ENCODE data around the gene CDYL. TPM values are rescaled to one million over a fixed set of nuclear protein-coding genes. Genes with fewer than 3 reads are reported as not detected.
"Not testable (repeated sequence)": the region's sequence is repeated elsewhere in the genome, so short reads cannot be mapped to it uniquely, and the experiment has no call there.

Gene CDYL
- total and polyA plus RNA-seq, 2 of the 4 experiments (the other 2 are of a cell fraction) = 14.2 to 92.1 TPM

DNA sequence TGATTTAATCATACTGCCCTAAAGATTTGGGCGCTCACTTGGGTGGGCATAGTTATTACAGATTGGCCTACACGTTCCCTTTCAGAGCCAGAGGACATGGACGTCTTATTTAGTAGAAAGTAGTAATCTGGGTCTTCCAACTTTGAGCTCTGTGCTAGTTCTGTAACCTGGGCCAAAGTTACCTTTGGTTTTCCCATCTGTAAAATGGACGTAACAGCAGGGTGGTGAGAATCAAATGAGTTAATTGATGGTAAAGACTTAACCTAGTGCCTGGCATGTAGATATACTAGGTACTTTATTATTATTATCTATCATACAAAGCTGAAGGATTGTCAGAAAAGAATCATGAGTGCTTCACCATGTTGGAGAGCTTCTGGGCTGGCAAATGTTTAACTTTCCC lies 74.8 kb downstream of the CDYL start:
- H2AFZ ChIP-seq (replicated peaks; ENCODE audit: low read length, poor library complexity) = no peak overlapping the region
- CTCF ChIA-PET = no interaction called here
- H3K79me1 ChIP-seq (ENCODE audit: low read depth in 1 of 2, low read length in 2 of 2) = peaks cover 53 to 79% of the 10 kb centered on the region in 2 experiments
- no peak overlapping the region for H3K27ac ChIP-seq (ENCODE audit: insufficient read depth, low read length)
- H3K4me2 ChIP-seq (ENCODE audit: low read depth, low read length) = no peak overlapping the region
- H3K4me1 ChIP-seq (ENCODE audit: control insufficient read depth, insufficient read depth, low read length) = no peaks in the 10 kb centered on the region; the same call in 1 of the 2 replicates
- no peak overlapping the region for H2BK120ac ChIP-seq (ENCODE audit: low read depth, low read length)
- H2BK20ac ChIP-seq (ENCODE audit: low read depth, low read length) = no peak overlapping the region
- 100% methylated on average over 2 of the region's 4 CpGs; no CpG with 5 or more reads in 1 of the 2 experiments for WGBS, 2 experiments (ENCODE audit: extremely low coverage in 2 of 2, insufficient read length in 1 of 2)
- no peak overlapping the region for H2BK5ac ChIP-seq (ENCODE audit: low read depth, low read length, poor library complexity, severe bottlenecking)
- H3K4ac ChIP-seq (ENCODE audit: low read depth, low read length) = no peak overlapping the region
- POLR2A ChIA-PET (ENCODE audit: unreplicated experiment) = no interaction called here
- no peak overlapping the region for H3K14ac ChIP-seq (replicated peaks; ENCODE audit: low read depth, low read length)
- in situ Hi-C loops (cut with MboI; ENCODE audit: low sequenced_read_pairs) = no loop called here
- no peak overlapping the region for H2AK5ac ChIP-seq (ENCODE audit: low read depth, low read length)
- H3K4me3 ChIP-seq (ENCODE audit: insufficient read depth, low read depth, low read length) = no peak overlapping the region
- TF ChIP-seq NFE2L2 (IDR thresholded peaks at IDR 0.05; ENCODE audit: low read depth, low read length) = no peak
- TF ChIP-seq CHD1 (IDR thresholded peaks at IDR 0.05; ENCODE audit: low read depth, low read length) = no peak
- TF ChIP-seq RAD21 (IDR thresholded peaks at IDR 0.05; ENCODE audit: low read length) = no peak
- no peak for TF ChIP-seq RFX5 (IDR thresholded peaks at IDR 0.05; ENCODE audit: low read depth, low read length)
- TF ChIP-seq, protein P1, sequence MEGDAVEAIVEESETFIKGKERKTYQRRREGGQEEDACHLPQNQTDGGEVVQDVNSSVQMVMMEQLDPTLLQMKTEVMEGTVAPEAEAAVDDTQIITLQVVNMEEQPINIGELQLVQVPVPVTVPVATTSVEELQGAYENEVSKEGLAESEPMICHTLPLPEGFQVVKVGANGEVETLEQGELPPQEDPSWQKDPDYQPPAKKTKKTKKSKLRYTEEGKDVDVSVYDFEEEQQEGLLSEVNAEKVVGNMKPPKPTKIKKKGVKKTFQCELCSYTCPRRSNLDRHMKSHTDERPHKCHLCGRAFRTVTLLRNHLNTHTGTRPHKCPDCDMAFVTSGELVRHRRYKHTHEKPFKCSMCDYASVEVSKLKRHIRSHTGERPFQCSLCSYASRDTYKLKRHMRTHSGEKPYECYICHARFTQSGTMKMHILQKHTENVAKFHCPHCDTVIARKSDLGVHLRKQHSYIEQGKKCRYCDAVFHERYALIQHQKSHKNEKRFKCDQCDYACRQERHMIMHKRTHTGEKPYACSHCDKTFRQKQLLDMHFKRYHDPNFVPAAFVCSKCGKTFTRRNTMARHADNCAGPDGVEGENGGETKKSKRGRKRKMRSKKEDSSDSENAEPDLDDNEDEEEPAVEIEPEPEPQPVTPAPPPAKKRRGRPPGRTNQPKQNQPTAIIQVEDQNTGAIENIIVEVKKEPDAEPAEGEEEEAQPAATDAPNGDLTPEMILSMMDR (conservative IDR thresholded peaks at IDR 0.05; ENCODE audit: low read depth, low read length) = no peak
- no peak for TF ChIP-seq CEBPB (IDR thresholded peaks at IDR 0.05; ENCODE audit: low read depth, low read length)
- 0 out of 2 replicates have a peak, but pooled peaks cover 2% of the 10 kb centered on the region for H3K36me3 ChIP-seq (ENCODE audit: control insufficient read depth, insufficient read depth, low read length)
- intact Hi-C loops (cut with micrococcal nuclease) = no loop called here
- H3K9me3 ChIP-seq (ENCODE audit: control insufficient read depth, insufficient read depth, low read length) = no peaks in the 10 kb centered on the region
- no peak overlapping the region for H4K8ac ChIP-seq (ENCODE audit: low read depth in 2 of 2, low read length in 2 of 2)
- no peak overlapping the region for H4K91ac ChIP-seq (ENCODE audit: insufficient read depth, low read depth, low read length)
- H3K23ac ChIP-seq (ENCODE audit: low read depth, low read length) = no peak overlapping the region
- H3K27me3 ChIP-seq (ENCODE audit: control insufficient read depth, insufficient read depth, low read length) = no peaks in the 10 kb centered on the region
- H3K9me1 ChIP-seq (ENCODE audit: insufficient read depth, low read length) = peaks cover 15% of the 10 kb centered on the region
- H4K5ac ChIP-seq (ENCODE audit: low read depth, low read length) = no peak overlapping the region
- no peak overlapping the region for H3K18ac ChIP-seq (ENCODE audit: low read depth, low read length)
- ATAC-seq (ENCODE audit: low read depth) = no peak
- no peak overlapping the region for H3K56ac ChIP-seq (ENCODE audit: extremely low read depth, insufficient read depth, low read length)
- no peak for DNase-seq
- H2BK15ac ChIP-seq (ENCODE audit: low read depth, low read length) = no peak overlapping the region
- peaks cover 81% of the 10 kb centered on the region for H4K20me1 ChIP-seq (ENCODE audit: insufficient read depth, low read length)
- H3K9ac ChIP-seq (ENCODE audit: low read depth, low read length) = no peak overlapping the region
- no peak overlapping the region for H2AK9ac ChIP-seq (replicated peaks; ENCODE audit: low read depth, low read length, poor library complexity)
- dilution Hi-C loops (cut with HindIII; ENCODE audit: low sequenced_read_pairs, unreplicated experiment) = no loop called here
- BruUV-seq (replicated peaks) = no TSS peak

- dilution Hi-C loops (cut with HindIII; ENCODE audit: low sequenced_read_pairs, unreplicated experiment); H2AK5ac ChIP-seq (ENCODE audit: low read depth, low read length); H3K9me3 ChIP-seq (ENCODE audit: control insufficient read depth, insufficient read depth, low read length); H3K4me3 ChIP-seq (ENCODE audit: insufficient read depth, low read depth, low read length); H2BK15ac ChIP-seq (ENCODE audit: low read depth, low read length); H3K4me2 ChIP-seq (ENCODE audit: low read depth, low read length); H3K9ac ChIP-seq (ENCODE audit: low read depth, low read length); H4K91ac ChIP-seq (ENCODE audit: insufficient read depth, low read depth, low read length); H3K23ac ChIP-seq (ENCODE audit: low read depth, low read length); H2BK120ac ChIP-seq (ENCODE audit: low read depth, low read length); H3K36me3 ChIP-seq (ENCODE audit: control insufficient read depth, insufficient read depth, low read length); H4K5ac ChIP-seq (ENCODE audit: low read depth, low read length); H2AFZ ChIP-seq (replicated peaks; ENCODE audit: low read length, poor library complexity); H4K8ac ChIP-seq (ENCODE audit: low read depth in 2 of 2, low read length in 2 of 2); H3K18ac ChIP-seq (ENCODE audit: low read depth, low read length); H2BK5ac ChIP-seq (ENCODE audit: low read depth, low read length, poor library complexity, severe bottlenecking); BruUV-seq (replicated peaks); H2AK9ac ChIP-seq (replicated peaks; ENCODE audit: low read depth, low read length, poor library complexity); H3K14ac ChIP-seq (replicated peaks; ENCODE audit: low read depth, low read length); intact Hi-C loops (cut with micrococcal nuclease); H3K4ac ChIP-seq (ENCODE audit: low read depth, low read length); in situ Hi-C loops (cut with MboI; ENCODE audit: low sequenced_read_pairs); H3K27me3 ChIP-seq (ENCODE audit: control insufficient read depth, insufficient read depth, low read length); H3K27ac ChIP-seq (ENCODE audit: insufficient read depth, low read length); ATAC-seq (ENCODE audit: low read depth); POLR2A ChIA-PET (ENCODE audit: unreplicated experiment); H3K56ac ChIP-seq (ENCODE audit: extremely low read depth, insufficient read depth, low read length); DNase-seq; CTCF ChIA-PET; H3K4me1 ChIP-seq (ENCODE audit: control insufficient read depth, insufficient read depth, low read length); H2BK20ac ChIP-seq (ENCODE audit: low read depth, low read length): not testable (repeated sequence)
- Histone ChIP-seq H3K79me1 (ENCODE audit: low read depth in 1 of 2, low read length in 2 of 2) (peaks cover 52 to 78% of the 10 kb centered on the region in 2 experiments), H4K20me1 (ENCODE audit: insufficient read depth, low read length) (peaks cover 85% of the 10 kb centered on the region), H3K9me1 (ENCODE audit: insufficient read depth, low read length) (peaks cover 15% of the 10 kb centered on the region)
- no CpG with 5 or more reads among the region's 1 CpG for WGBS, 2 experiments (ENCODE audit: extremely low coverage in 2 of 2, insufficient read length in 1 of 2)
Observed at GRCh38 chr6:4852186-4852585, 76.0 kb downstream of the CDYL start.

Data from IMR-90 (cell line).